ENCODE data around the gene NFYC. TPM values are rescaled to one million over a fixed set of nuclear protein-coding genes. Genes with fewer than 3 reads are reported as not detected.

Gene NFYC
- total and polyA plus RNA-seq, 7 donors, result 38.0 to 53.5 (median 41.8) TPM

DNA sequence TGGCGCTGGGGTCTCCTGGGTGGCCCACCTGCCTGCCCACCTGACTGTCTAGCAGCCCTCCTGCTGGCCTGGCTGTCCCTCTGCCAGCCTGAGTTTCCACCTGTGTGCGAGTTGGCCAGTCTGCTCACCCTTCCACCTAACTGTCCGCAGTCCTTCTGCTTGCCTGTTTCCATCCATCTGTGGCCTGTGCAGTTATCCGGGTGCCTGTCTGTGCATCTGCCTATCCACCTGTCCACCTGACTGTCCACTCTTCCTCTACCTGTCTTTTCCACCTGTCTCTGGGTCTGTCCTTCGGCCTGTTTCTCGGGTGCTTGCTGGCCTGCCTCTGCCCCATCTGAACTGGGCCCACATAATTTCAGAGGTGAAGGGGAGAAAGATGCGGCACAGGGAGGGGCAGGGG lies 93.9 kb downstream of the NFYC start:
- TF ChIP-seq, protein P1, sequence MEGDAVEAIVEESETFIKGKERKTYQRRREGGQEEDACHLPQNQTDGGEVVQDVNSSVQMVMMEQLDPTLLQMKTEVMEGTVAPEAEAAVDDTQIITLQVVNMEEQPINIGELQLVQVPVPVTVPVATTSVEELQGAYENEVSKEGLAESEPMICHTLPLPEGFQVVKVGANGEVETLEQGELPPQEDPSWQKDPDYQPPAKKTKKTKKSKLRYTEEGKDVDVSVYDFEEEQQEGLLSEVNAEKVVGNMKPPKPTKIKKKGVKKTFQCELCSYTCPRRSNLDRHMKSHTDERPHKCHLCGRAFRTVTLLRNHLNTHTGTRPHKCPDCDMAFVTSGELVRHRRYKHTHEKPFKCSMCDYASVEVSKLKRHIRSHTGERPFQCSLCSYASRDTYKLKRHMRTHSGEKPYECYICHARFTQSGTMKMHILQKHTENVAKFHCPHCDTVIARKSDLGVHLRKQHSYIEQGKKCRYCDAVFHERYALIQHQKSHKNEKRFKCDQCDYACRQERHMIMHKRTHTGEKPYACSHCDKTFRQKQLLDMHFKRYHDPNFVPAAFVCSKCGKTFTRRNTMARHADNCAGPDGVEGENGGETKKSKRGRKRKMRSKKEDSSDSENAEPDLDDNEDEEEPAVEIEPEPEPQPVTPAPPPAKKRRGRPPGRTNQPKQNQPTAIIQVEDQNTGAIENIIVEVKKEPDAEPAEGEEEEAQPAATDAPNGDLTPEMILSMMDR (IDR thresholded peaks at IDR 0.05), result no peak
- no peak for TF ChIP-seq POLR2AphosphoS5 (IDR thresholded peaks at IDR 0.05)
- no peak for TF ChIP-seq EP300 (IDR thresholded peaks at IDR 0.05)
- TF ChIP-seq POLR2A (IDR thresholded peaks at IDR 0.05), result no peak
- intact Hi-C loops (cut with DNase I), result no loop called here
- DNase-seq, result no peak
- H3K27ac ChIP-seq, result peak overlapping the region; percentile 78 to 93 (median 86)
- H3K4me1 ChIP-seq, result peaks cover 3 to 80% (median 68%) of the 10 kb centered on the region in 4 donors
- H3K36me3 ChIP-seq, result no peaks in the 10 kb centered on the region
- H3K4me3 ChIP-seq, result peak overlapping the region; percentile 47 to 69 (median 57)
- WGBS, 2 donors, result 95 to 96% methylated on average over 7 of the region's 7 CpGs
- no peaks in the 10 kb centered on the region for H3K27me3 ChIP-seq
- no peaks in the 10 kb centered on the region for H3K9me3 ChIP-seq

DNA sequence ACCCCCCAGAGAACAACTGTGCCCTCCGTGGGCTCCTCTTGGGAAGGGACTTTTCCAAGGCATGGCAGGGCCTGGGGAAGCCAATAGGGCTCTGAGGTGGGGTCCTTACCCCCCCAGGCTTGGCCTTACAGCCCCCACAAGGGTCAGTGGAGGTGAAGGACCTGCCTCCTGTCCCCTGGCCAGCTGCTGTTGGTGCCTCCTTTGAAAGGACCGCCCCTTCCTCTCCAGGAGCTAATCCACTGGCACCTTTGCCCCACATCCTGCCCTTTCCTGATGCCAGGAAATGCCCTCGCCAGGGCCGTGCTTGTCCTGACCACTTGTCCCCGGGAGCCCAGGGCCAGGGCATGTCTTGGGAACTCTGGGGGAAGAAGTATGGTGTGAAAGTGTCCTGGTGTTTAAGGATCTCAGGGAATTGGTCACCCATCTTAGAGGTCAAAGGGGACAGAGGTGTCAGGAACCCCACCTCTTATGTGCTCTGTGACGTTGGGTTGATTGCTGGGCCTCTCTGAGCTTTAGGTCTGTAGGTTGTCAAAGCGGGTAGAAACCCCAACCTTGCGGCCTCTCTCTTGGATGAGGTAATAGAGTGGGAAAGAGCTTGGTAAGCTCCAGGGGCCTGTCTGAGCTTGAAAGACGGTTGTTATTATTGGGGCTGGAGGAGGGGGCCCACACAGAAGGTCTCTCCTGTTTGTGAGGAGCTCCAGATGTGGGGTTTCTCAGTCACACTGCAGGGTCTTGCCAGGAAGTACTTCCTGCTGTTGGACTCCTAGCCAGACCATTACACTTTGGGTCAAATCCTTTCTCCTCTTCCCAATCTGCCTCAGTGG lies 94.9 kb downstream of the NFYC start:
- Histone ChIP-seq H3K4me1 (peaks cover 3 to 89% (median 77%) of the 10 kb centered on the region in 4 donors), H3K27me3 (no peaks in the 10 kb centered on the region), H3K36me3 (no peaks in the 10 kb centered on the region), H3K9me3 (no peaks in the 10 kb centered on the region), H3K4me3 (no peak overlapping the region), H3K27ac (peak overlapping the region; percentile 78 to 93 (median 86))
- TF ChIP-seq, protein P1 (IDR thresholded peaks at IDR 0.05), result no peak
- TF ChIP-seq EP300 (IDR thresholded peaks at IDR 0.05) (no peak), POLR2A (IDR thresholded peaks at IDR 0.05) (no peak), POLR2AphosphoS5 (IDR thresholded peaks at IDR 0.05) (no peak)
- WGBS, 2 donors, result 58 to 77% methylated on average over 9 of the region's 9 CpGs
- no peak for DNase-seq
- intact Hi-C loops (cut with DNase I), result no loop called here

DNA sequence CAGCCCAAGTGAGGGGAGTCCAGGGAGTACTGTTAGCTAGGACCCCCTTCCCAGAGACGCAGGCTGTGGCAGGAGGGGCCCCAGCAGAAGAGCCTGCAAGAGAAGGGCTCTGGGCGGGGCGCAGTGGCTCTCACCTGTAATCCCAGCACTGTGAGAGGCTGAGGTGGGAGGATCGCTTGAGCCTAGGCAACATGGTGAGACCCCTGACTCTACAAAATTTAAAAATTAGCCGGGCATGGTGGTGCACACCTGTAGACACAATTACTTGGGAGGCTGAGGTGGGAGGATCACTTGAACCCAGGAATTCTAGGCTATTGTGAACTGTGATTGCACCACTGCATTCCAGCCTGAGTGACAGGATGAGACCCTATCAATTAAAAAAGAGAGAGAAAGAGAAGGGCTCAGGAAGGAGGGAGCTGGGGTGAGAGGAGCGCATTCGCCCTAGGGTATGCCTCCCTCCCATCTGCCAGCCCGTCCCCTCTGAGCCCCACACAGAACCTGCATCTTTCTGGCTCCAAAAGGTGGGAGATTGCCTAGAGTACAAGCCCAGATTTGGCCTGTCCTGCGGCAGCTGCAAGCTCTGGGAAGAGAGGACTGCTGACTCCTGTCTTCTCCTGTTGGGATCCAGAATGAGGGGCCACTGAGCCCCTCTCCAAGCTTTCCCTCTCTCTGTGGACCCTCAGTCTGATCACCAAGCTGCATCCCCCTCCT lies 95.6 kb downstream of the NFYC start:
- H3K27ac ChIP-seq, result peak overlapping the region; percentile 78 to 93 (median 86)
- WGBS, 2 donors, result 82 to 95% methylated on average over 9 of the region's 9 CpGs
- TF ChIP-seq, protein P1 (IDR thresholded peaks at IDR 0.05), result no peak
- TF ChIP-seq EP300 (IDR thresholded peaks at IDR 0.05) (no peak), POLR2A (IDR thresholded peaks at IDR 0.05) (no peak), POLR2AphosphoS5 (IDR thresholded peaks at IDR 0.05) (no peak)
- no peak overlapping the region for H3K4me3 ChIP-seq
- H3K9me3 ChIP-seq, result no peaks in the 10 kb centered on the region
- intact Hi-C loops (cut with DNase I), result no loop called here
- no peaks in the 10 kb centered on the region for H3K27me3 ChIP-seq
- H3K4me1 ChIP-seq, result peaks cover 3 to 92% (median 78%) of the 10 kb centered on the region in 4 donors
- no peaks in the 10 kb centered on the region for H3K36me3 ChIP-seq
- DNase-seq, result no peak

DNA sequence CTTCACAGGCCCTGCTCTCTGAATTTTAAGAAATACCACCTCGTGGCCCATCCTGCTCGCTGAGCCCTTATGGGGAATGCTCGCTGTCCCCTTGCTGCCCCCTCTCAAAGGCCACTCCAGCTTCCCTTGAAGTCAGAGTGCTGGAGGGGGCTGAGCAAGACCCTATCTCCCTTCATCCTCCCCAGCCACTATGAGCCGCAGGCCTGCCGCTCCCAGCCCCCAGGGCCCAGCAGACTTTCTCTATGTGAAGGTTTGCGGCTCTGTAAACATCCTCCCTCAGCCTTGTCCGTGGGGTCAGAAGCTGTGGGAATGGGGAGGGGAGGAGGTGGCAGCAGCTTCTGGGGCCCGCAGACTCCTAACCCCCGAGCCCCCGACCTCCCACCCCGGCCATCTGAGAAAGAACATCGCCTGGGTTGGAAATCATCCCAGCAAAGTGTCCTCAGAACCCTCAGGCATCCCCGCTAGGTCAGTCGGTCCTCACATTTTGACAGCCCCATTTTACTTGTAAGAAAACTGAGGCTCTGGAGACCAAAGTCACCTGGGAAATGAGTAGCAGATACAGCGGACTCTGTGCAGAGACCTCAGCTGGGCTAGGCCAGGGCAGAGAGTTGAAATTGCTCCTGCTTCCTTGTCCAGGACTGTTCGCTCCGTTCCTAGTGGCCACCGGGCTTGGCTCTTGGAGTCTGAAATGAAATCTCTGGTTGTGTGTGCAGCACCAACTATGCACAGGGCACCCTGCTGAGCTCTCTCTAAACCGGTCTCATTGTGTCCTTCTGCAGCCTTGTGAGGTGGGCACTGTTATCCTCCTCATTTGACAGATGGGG lies 96.4 kb downstream of the NFYC start:
- Histone ChIP-seq H3K27me3 (no peaks in the 10 kb centered on the region), H3K27ac (peak overlapping the region; percentile 78 to 93 (median 86)), H3K4me1 (peaks cover 3 to 86% (median 72%) of the 10 kb centered on the region in 4 donors), H3K9me3 (no peaks in the 10 kb centered on the region), H3K4me3 (no peak overlapping the region), H3K36me3 (no peaks in the 10 kb centered on the region)
- intact Hi-C loops (cut with DNase I), result no loop called here
- no peak for DNase-seq
- WGBS, 2 donors, result 87 to 88% methylated on average over 19 of the region's 19 CpGs
- no peak for TF ChIP-seq POLR2A (IDR thresholded peaks at IDR 0.05)
- TF ChIP-seq EP300 (IDR thresholded peaks at IDR 0.05), result no peak
- TF ChIP-seq, protein P1 (IDR thresholded peaks at IDR 0.05), result no peak
- no peak for TF ChIP-seq POLR2AphosphoS5 (IDR thresholded peaks at IDR 0.05)

Measured in sigmoid colon (tissue), 7 donors.